Smooth muscle cell of the brain vasculature (primary cell): ENCODE measurements around the gene GRIA1.
A peak's percentile ranks its signal among the peaks of the same experiment; 100 is the strongest.

Source experiments
- DNase-seq: peaks from one replicate; pipeline ENCODE4 v3.0.0-alpha.2; 2012; ENCODE audit warnings: low read depth, low spot score

GRIA1 gene

GRCh38 chr5:153610811-153611210 lies 120.3 kb downstream of the GRIA1 start:
- no peak for DNase-seq

DNA sequence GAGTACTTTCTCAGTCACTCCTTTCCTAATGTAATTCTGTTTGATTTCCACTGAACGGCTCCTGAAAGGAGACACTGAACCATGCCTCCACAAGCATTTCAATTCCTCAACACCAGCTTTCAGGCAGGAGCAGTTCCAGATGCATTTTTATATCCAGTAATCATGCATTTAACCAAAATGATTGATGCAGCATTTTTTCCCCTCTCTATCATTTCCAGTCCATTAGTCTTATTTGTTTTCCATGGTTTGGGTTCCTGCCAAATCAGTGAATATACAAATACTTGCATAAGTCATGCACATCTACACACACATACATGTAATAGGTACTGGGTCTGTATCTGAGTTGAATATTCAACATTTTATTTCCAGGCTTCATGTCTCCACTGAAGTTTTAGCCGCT lies 122.7 kb downstream of the GRIA1 start:
- DNase-seq, result no peak

DNA sequence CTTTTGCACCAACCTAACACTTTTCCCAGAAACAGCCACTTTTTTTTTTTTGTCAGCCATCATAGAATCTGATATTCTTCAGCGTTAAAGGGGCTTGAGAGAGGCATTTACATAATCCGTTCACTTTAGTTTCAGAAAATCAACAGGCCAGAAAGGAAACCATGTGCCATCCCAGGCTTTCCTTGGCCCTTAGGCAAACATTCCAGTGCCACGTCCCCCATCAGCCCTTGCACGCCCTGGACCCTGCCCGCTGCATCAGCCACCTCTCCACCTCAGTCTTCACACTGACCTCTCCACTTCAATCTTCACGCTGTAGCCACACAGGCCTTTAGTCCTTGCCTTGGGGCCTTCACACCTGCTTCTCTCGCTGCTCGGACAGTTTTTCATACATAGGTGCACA lies 123.2 kb downstream of the GRIA1 start:
- DNase-seq, result no peak

DNA sequence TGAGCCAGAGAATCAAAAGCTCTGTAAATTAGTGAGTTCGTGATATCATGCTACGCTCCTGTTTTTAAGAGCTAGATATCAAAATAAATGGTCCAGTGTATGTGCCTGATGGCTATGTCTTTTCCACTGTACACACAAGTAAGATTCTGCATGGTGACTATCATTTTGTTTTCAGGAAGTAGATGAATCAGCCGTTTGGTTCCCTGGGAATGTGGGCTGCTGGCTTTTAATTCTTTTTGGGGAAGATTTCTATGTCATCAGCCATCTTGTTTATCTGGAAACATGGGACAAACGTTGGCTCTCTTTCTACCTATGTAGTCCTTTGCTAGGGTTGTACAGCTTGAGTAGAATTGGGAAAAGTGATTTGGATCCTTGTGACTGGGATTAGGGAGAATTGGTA lies 126.7 kb downstream of the GRIA1 start:
- DNase-seq, result no peak

DNA sequence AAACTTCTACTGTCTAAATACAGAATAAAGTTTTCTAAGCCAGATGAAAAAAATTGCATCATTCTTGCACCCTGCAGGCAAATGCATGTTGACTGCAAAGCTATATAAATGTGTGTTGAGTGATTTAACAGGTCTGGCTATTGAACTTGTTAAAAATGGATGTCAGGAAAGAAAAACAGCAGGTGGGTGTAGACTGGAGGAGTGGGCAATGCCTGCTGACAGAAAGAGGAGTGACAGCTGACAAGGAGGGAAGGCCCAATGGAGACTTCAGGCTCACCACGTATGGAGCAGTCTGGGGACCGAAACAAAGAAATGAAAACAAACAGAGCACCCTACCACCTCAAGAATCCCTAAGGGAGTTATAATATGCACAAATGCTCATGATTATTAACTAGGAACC lies 127.8 kb downstream of the GRIA1 start:
- no peak for DNase-seq

GRCh38 chr5:153618867-153619266 lies 128.4 kb downstream of the GRIA1 start:
- no peak for DNase-seq

DNA sequence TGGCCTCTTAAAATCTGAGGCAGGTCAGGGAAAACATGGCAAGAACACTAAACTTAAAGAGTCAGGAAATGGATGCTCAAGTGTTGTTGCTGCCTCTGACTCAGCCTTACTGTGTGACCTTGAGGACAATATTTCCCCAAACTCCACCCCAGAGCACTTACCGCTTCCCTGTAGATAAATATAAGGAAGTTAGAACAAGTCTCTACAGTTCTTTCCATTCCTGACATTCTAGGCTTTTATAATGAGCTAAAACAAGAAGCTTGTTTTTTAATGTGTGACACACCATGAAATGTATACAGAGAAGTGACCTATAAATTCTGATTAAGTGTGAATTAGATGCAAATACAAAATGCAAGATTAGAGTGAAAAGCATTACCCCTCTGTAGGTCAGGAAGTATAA lies 129.3 kb downstream of the GRIA1 start:
- no peak for DNase-seq

- DNase-seq, result no peak
Observed at GRCh38 chr5:153623124-153623523, 132.7 kb downstream of the GRIA1 start.

DNA sequence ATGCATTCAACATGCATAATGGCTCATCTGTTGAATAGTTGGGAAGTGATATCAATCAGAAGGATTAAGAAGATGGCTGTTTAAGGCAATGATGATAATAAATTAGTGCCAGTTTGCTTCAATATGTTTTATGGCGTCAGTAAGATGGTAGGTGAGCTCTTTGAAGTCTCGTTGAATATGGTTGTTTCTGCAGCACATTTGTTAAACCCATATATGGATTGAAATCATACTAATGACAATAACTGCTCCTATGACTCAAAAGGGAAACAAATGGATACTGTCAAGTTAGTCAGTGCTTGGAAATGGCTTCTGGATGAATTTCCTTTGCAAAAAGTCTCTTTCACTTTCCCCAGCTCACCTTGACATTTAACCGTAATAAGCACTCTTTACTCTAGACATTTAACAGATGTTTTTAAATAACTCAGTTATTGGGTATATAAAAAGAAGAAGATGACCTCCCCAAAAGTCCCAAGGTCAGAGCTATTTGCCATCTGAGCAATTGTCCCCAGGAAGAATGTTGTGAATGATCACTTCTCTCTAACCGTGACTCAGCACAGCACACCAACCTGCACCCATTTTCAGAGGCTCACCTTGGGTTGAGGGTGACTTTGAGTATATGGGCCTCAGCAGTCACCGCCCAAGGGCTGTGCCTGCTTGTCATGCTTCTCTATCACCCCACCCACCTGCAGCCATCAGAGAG lies 133.4 kb downstream of the GRIA1 start:
- no peak for DNase-seq

DNA sequence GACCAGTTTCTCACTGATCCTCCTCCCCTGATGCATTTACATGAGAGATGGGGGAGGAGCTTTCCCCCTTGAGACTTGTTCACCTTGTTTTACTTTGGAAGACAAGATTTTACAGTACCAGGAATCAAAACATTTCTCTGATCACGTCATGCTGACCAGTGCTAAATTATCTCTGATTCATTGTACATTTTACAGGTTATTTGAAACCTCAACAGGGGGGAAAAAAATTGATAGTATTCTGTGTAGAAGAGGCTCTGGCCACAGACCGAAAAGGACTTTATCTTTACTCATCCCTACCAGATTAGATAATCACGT lies 133.9 kb downstream of the GRIA1 start:
- DNase-seq, result no peak

DNA sequence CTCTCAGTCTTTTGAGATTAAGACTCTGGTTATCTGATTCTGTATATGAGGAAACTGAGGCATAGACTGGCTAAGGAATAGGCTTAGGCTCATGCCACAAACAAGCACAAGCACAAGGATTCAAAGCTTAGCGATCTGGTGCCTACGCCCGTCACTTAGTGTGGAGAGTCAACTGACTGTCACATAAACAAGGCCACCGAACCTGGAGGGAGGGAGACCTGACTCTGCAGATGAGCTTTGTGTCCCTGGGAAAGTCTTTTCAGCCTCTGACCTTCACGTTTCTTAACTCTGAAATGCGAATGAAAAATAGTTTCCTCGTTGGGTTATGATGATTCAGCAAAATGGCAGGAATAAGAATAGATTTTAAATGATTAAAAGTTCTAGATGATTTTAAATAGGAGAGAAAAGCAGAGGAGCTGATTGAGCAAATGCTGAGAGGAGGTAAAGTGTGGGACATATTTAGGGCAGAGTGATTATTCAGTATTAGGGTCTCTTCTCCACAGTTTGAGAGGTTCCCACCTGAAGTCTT lies 135.4 kb downstream of the GRIA1 start:
- DNase-seq, result no peak

GRCh38 chr5:153626836-153627235 lies 136.4 kb downstream of the GRIA1 start:
- DNase-seq, result no peak

DNA sequence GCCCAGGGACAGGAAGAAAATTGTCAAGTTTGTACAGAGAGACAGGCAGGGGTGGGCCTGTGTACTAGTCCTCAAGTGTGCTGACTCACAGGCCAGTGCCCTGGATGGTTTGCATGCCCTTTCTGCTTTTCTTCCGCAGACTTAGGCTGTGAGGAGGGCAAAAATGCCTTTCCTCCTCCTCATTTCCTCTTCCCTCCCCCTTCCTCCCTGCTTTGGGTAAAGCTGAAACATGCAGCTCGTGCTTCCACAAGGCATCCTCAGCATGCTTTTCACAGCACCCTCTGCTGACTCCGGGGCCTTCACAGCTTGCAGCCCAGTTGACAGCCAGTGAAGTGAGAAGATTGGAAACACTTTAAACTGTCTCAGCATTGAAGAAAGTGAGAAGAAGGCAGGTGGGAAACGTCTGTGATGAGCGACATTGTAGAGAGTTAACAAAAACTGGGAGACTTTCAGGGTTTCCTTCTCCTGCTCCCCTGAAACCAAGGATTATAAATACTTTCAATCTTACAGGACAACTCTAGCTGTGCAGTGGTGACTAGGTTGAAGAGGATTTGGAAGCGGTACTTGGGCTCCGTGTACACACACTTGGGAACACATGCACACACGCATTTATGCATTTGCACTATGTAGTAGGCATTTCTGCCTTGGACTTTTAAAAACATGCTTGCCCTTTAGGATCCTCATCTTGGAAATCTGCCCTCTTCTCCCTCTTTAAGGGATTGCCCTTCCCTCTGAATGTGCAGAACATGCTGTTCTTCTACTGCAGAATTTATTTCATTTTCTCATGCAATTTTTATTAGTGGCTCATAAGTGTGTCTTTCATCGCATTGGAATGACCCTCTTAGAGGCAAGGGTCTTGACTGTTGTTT lies 138.8 kb downstream of the GRIA1 start:
- DNase-seq, result peak; percentile 78

DNA sequence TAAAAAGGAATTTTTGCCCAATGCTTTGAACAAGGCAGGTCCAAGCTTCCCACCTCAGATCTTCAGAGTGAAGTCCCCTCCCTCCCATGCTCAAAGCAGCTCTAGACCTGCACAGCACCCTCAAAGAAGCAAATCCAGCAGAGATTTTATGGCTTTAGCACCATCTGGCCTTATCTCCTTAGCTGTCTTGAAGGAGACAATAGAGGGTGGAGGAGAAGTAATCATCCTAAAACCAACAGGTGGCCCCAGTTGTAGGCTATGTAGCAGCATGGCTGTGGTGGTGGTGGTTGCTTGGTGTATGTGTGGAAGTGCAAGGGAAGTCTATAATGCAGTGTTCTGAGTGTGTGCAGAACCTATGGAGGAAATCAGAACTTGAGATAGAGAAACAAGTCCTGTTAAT lies 140.1 kb downstream of the GRIA1 start:
- DNase-seq, result no peak

DNA sequence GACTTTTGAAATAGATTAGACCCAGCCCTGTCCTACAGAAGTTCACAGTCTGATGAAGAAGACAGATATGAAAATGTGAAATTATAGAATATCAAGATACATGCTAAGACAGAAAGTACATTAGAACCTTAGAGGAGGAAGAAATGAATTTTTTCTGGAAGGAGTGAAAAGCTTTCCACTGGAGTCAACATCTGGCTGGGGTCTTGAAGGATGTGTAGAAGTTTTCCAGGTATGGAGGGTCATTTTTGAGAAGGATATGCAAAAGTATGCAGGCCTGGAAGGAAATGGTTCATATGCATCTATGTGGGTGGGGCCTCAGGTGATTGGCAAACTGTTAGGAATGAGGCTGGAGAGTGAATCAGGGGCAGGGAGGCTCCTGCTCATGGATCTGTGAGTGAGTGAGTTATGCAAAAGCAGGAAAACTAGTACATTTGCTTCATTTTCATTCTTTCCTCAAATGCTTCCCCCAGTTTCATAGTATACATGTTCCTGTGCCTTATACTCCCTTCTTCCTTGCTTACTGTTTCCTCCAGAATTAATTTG lies 142.3 kb downstream of the GRIA1 start:
- no peak for DNase-seq

DNA sequence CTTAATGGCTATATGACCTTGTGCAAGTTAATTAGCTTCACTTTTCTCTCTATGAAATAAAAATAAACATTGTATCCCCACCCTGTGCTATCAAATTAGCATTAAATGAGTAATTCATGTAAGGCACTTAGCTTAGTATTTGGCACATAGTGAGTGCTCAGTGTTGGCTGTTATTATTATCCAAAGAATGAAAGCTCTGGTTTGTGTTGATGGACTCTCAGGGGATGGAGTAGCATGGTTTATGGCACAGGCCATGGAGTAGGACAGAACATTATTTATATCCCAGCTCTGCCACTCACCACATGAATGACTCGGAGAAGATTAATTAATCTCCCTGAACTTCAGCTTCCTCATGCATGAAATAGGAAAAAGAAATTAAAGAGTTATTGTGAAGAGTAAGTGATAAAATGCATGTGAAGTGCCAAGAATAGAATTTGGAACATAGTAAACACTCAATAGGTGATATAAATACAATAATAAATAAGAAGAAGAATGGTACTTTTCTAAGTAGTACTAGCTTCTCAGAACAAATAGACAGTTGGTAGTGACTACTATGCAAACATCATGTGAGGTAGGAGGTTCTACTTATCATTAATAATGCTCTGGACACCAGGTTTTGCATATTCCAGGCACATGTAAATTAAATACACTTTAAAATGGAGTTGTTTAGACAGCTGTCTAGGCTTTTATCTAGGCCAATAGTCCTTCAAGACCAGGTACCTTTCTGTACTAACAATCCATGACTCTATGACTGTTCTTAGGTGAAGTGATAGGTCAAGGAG lies 146.4 kb downstream of the GRIA1 start:
- DNase-seq, result no peak

DNA sequence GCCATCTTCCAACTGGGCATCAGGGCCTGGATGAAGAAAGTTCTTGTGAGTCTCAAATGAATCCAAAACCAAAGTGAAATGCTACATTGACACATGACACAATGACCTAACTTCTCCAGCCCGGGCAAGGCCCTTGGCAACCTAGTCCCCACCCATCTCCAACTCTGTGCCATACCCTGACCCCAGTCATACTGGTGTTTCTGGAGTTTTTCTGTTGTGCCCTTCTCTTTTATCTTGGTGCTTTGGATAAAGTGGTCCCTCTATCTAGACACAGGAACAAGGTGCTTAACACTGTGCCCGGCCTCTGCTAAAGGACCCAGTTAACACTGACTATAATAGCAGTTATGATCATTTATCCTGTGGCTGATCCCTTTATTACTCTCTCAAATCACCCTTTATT lies 149.8 kb downstream of the GRIA1 start:
- no peak for DNase-seq

DNA sequence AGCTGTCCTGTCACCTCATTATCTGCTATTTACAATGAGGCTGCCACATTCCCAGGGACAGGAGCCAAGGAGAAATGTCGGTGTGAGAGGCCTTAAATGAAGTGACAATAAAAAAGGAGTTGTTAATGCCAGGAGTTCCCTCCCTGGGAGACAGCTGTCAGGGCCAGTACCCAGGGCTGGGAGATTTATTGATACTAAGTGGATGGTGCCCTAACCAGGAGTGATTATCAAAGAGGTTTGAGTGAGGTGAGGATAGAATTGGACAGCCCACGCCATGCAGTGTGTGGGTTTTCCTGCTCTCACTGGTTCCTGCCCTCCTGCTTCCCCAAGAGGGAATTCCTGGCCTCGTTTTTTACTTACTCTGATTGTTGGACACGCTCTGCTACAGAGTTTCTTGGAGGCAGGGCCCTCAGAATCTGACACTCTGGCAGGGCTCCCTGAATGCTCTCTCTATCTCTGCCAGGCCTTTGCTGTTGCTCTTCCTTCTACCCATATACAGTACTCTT lies 150.8 kb downstream of the GRIA1 start:
- no peak for DNase-seq

GRCh38 chr5:153654504-153655200 lies 164.2 kb downstream of the GRIA1 start:
- no peak for DNase-seq

DNA sequence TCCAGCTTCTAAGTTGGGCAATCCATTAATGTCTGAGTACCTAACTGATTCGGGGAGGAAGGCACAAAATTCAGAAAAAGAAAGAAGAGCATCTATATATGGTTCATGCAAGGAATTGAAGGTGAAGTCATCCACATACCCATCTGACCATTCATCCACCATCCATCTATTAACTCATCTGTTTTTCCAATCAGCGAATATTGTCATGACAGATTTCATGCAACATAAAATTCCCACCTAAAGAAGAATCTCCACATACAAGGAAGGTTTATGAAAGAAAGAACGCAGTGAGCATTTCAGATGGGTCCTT lies 164.7 kb downstream of the GRIA1 start:
- no peak for DNase-seq

GRCh38 chr5:153658149-153658548 lies 167.7 kb downstream of the GRIA1 start:
- DNase-seq, result no peak
